Common myeloid progenitor, CD34-positive (primary cell): ENCODE results near the gene DHCR7.

Source experiments
- CTCF ChIA-PET: fragments of 350-600 bp; sonication (Branson Sonifier 250); formaldehyde crosslinking; loops from one replicate; lab custom pipeline; 2021; ENCODE audit warnings: antibody characterized with exemption; lab: Charles Lee
- POLR2A ChIA-PET: fragments of 350-600 bp; sonication (Branson Sonifier 250); formaldehyde crosslinking; loops from one replicate; lab custom pipeline; 2021; ENCODE audit warnings: antibody characterized with exemption; lab: Charles Lee
- DNase-seq, 3 donors: peaks; one replicate each; pipeline versions ENCODE4 v3.0.0 to v3.0.0-alpha.2; 2013
- H3K27ac ChIP-seq, 2 experiments: 1 replicate in 1 of 2; 2 replicates in 1 of 2; pipeline ENCODE4 v1.7.0; 2013; ENCODE audit warnings: inconsistent platforms in 2 of 2, low read length in 2 of 2, mild to moderate bottlenecking in 2 of 2, low read depth in 1 of 2, moderate library complexity in 1 of 2; ENCODE audit not compliant: severe bottlenecking in 2 of 2, insufficient read depth in 1 of 2, poor library complexity in 1 of 2
- H3K27me3 ChIP-seq, 5 experiments: replicated peaks in 2 of 5; 1 replicate in 3 of 5; 2 replicates in 2 of 5; pipeline versions ENCODE4 v1.6.1 to v1.7.0; 2013; ENCODE audit warnings: low read length in 4 of 5, mild to moderate bottlenecking in 2 of 5, moderate library complexity in 2 of 5, inconsistent platforms in 1 of 5; ENCODE audit not compliant: insufficient read depth in 5 of 5, control insufficient read depth in 4 of 5
- H3K36me3 ChIP-seq, 4 experiments: 1 replicate in 2 of 4; 2 replicates in 2 of 4; pipeline versions ENCODE4 v1.6.1 to v1.7.0; 2013; ENCODE audit warnings: low read length in 3 of 4, control low read depth in 1 of 4, mild to moderate bottlenecking in 1 of 4; ENCODE audit not compliant: control insufficient read depth in 4 of 4, insufficient read depth in 4 of 4
- H3K4me1 ChIP-seq, 4 experiments: 1 replicate in 3 of 4; 2 replicates in 1 of 4; pipeline versions ENCODE4 v1.6.1 to v1.7.1; 2013; ENCODE audit warnings: low read length in 3 of 4, mild to moderate bottlenecking in 3 of 4, control low read depth in 1 of 4, inconsistent platforms in 1 of 4, moderate library complexity in 1 of 4; ENCODE audit not compliant: control insufficient read depth in 4 of 4, insufficient read depth in 4 of 4; ENCODE audit errors: control extremely low read depth in 1 of 4
- H3K4me3 ChIP-seq, 7 experiments: 1 replicate in 4 of 7; 2 replicates in 3 of 7; pipeline versions ENCODE4 v1.5.1 to v1.7.0; 2013; ENCODE audit warnings: mild to moderate bottlenecking in 7 of 7, low read length in 6 of 7, moderate library complexity in 6 of 7, inconsistent platforms in 2 of 7, low read depth in 2 of 7, control low read depth in 1 of 7; ENCODE audit not compliant: insufficient read depth in 4 of 7, control insufficient read depth in 1 of 7; ENCODE audit errors: extremely low read depth in 1 of 7
- H3K9me3 ChIP-seq, 5 experiments: 1 replicate in 4 of 5; 2 replicates in 1 of 5; pipeline versions ENCODE4 v1.6.1 to v1.7.1; 2013; ENCODE audit warnings: low read length in 4 of 5, mild to moderate bottlenecking in 2 of 5, inconsistent platforms in 1 of 5, low read depth in 1 of 5, moderate library complexity in 1 of 5; ENCODE audit not compliant: control insufficient read depth in 4 of 5, insufficient read depth in 2 of 5; ENCODE audit errors: control extremely low read depth in 1 of 5
- WGBS: methylation state at CpG from one replicate; pipeline ENCODE4 v1.1.5; 2013; ENCODE audit not compliant: insufficient coverage; 5-methylcytosine and 5-hydroxymethylcytosine counted together

Gene DHCR7

DNA sequence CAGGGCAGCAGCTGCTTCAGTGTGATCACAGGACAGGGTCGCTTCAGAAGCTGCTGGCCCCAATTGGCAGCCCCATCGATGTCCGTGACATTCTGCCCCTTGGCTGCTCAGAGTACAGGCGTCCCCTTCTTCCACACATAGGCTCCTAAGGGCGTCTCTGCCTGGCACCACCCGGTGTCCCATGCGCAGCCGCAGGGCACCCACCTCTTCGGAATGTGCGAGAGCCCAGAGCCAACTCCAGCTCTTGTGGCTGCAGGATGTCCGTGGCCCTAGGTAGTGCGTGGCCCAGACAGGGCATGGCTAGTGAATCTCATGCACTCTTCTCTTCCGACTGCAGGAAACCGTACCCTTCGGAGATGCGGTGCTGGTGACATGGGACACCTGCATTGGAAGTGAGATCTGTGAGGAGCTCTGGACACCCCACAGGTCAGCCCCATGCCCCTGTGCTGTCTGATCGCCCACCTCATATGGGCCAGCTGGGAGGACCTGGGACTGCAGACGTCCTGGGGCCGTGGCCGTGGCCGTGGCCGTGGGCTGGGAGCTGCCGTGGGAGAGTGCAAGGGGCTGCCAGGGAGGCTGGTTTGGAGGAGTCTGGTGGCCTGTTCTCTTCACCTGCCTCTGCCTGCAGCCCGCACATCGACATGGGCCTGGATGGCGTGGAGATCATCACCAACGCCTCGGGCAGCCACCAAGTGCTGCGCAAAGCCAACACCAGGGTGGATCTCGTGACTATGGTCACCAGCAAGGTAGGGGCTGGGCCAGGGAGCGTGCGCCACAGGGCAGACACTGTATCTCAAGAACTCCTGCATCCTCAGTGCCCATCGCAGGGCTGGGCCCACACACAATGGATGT lies 25.0 kb upstream of the DHCR7 start:
- WGBS, result 99% methylated on average over 32 of the region's 33 CpGs
- H3K4me3 ChIP-seq, result no peak overlapping the region
- no peaks in the 10 kb centered on the region for H3K4me1 ChIP-seq
- peaks cover 5 to 73% (median 62%) of the 10 kb centered on the region in 4 experiments for H3K36me3 ChIP-seq
- CTCF ChIA-PET, result no interaction called here
- POLR2A ChIA-PET, result no interaction called here
- H3K9me3 ChIP-seq, result peaks cover 0 to 4% (median 0%) of the 10 kb centered on the region in 5 experiments
- no peak overlapping the region for H3K27ac ChIP-seq
- no peak for DNase-seq
- H3K27me3 ChIP-seq, result no peaks in the 10 kb centered on the region

DNA sequence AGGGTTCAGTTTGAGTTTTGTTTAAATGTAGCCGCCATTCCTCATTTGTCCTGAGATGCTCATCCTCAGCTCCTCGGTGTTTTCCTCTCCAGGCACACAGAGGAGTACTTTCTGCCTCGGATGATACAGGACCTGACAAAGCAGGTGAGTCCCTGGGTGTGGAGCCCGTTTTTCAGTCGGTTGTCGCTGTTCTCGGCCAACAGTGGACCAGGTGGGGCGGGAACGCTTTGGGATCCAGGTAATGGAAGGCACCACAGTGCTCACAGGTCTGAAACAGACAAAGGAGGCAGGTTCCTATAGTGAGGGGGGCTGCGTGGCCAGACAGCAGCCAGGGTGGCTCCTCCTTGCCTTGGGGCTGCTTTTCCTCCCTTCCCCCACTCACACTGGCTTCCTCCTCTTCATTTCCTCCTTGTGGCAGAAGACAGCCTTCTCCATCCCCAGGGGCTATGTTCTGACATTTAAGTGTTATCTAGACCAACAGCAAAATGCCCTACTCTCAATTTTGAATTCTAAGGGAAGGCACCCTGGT lies 24.2 kb upstream of the DHCR7 start:
- CTCF ChIA-PET, result no interaction called here
- POLR2A ChIA-PET, result no interaction called here
- Histone ChIP-seq H3K27ac (no peak overlapping the region), H3K9me3 (peaks cover 0 to 4% (median 0%) of the 10 kb centered on the region in 5 experiments), H3K27me3 (no peaks in the 10 kb centered on the region), H3K4me1 (no peaks in the 10 kb centered on the region), H3K4me3 (no peak overlapping the region), H3K36me3 (peaks cover 10 to 69% (median 57%) of the 10 kb centered on the region in 4 experiments)
- DNase-seq, result no peak
- WGBS, result 90% methylated on average over 10 of the region's 10 CpGs

DNA sequence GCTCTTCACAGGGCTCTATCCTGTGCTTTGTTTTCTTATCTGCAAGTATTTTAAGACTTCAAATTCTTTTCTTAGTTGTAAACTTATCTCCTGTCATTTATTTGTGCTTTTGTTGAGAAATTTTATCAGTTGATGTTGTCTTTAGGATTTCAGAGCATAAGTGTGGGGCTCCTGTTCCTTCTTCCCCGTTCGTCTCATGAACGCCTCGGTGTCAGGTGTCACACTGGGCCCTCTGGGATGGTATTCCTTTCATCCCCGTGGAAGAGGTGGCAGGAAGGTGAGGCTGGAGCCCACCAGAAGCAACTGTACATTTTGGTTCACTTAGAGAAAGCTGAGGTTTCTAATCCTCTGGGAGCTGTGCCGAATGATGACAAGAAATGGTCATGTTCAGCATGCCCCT lies 22.8 kb upstream of the DHCR7 start:
- no peaks in the 10 kb centered on the region for H3K27me3 ChIP-seq
- H3K36me3 ChIP-seq, result peaks cover 14 to 69% (median 55%) of the 10 kb centered on the region in 4 experiments
- DNase-seq, result no peak
- POLR2A ChIA-PET, result no interaction called here
- 92% methylated on average over 3 of the region's 6 CpGs for WGBS
- H3K4me3 ChIP-seq, result no peak overlapping the region
- peaks cover 0 to 4% (median 0%) of the 10 kb centered on the region in 5 experiments for H3K9me3 ChIP-seq
- no peaks in the 10 kb centered on the region for H3K4me1 ChIP-seq
- H3K27ac ChIP-seq, result no peak overlapping the region
- CTCF ChIA-PET, result no interaction called here

DNA sequence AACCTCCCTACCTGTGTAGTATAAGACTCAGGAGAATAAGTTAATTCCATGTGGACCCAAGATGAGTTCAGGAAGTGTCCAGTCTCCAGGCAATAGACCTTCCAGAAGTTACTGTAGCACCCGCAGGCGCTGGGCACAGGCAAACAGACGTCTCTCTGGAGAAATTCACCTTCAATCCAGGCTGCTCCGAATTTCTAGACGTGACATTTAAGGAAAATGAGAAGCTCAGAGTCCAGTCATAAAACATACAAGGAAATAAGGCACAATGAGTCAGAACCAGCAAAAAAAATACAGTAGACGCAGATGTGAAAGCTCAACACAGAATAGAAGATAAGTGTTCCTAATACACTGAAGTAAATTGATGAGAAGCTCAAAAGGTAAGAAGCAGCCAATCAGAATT lies 19.0 kb upstream of the DHCR7 start:
- no peaks in the 10 kb centered on the region for H3K4me1 ChIP-seq
- ChIA-PET CTCF (no interaction called here), POLR2A (no interaction called here)
- H3K27me3 ChIP-seq, result no peaks in the 10 kb centered on the region
- no peak overlapping the region for H3K27ac ChIP-seq
- peaks cover 0 to 4% (median 0%) of the 10 kb centered on the region in 5 experiments for H3K9me3 ChIP-seq
- H3K36me3 ChIP-seq, result peaks cover 14 to 63% (median 49%) of the 10 kb centered on the region in 4 experiments
- 93% methylated on average over 6 of the region's 6 CpGs for WGBS
- no peak for DNase-seq
- no peak overlapping the region for H3K4me3 ChIP-seq

DNA sequence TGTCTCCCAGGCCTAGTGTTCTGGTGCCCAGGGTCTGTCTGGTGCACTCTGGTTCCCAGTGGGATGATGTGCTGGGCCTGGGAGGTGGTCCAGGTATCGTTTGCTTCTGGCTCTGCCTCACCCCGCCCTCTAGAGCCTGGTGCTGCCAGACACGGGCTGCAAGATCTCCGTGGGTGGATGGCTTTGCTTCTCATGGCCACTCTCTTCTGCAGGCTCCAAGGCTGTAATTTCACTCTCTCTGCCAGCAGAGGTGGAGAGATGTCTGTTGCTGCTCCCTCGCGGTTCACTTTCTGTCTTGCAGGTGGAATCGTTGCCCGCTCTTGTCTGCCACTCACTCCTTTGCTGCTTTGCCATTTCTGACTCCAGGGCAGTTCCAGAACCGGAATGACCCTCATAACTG lies 18.2 kb upstream of the DHCR7 start:
- CTCF ChIA-PET, result no interaction called here
- POLR2A ChIA-PET, result no interaction called here
- H3K9me3 ChIP-seq, result peaks cover 0 to 4% (median 0%) of the 10 kb centered on the region in 5 experiments
- no peak for DNase-seq
- H3K4me1 ChIP-seq, result no peaks in the 10 kb centered on the region
- no peak overlapping the region for H3K4me3 ChIP-seq
- no peaks in the 10 kb centered on the region for H3K27me3 ChIP-seq
- WGBS, result 91% methylated on average over 9 of the region's 9 CpGs
- H3K27ac ChIP-seq, result no peak overlapping the region
- peaks cover 14 to 61% (median 48%) of the 10 kb centered on the region in 4 experiments for H3K36me3 ChIP-seq

DNA sequence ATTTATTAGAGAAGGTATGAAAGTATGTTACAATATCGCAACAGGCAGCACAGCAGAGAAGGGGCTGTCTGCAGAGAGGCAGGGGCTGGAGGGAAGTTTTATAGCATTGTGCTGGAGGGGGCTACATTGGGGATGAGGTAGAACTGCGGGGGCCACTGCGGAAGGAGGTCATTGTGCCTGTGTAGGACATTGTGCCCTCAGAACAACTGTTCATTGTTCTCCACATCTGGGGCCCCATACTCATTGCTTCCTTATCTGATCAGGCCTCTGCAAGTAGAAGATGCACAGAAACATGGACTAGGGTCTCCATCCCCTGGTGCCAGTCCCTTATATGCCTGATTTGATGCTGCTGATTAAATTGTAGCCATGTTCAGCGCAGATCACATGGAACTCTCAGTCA lies 16.9 kb upstream of the DHCR7 start:
- CTCF ChIA-PET, result no interaction called here

More for the DNA sequence above, 16.9 kb upstream of the DHCR7 start:
- no peak overlapping the region for H3K4me3 ChIP-seq
- peaks cover 0 to 4% (median 0%) of the 10 kb centered on the region in 5 experiments for H3K9me3 ChIP-seq
- POLR2A ChIA-PET, result no interaction called here
- H3K27ac ChIP-seq, result no peak overlapping the region
- H3K36me3 ChIP-seq, result peaks cover 17 to 66% (median 52%) of the 10 kb centered on the region in 4 experiments
- no peak for DNase-seq
- no peaks in the 10 kb centered on the region for H3K4me1 ChIP-seq
- H3K27me3 ChIP-seq, result no peaks in the 10 kb centered on the region
- WGBS, result 100% methylated on average over 4 of the region's 4 CpGs
